NCI-H345 (cell line): ENCODE measurements around the gene NAA10.

Experiments
- DNase-seq: peaks from one replicate; lab custom pipeline; 2025; lab: John Stamatoyannopoulos, UW

Gene NAA10

DNA sequence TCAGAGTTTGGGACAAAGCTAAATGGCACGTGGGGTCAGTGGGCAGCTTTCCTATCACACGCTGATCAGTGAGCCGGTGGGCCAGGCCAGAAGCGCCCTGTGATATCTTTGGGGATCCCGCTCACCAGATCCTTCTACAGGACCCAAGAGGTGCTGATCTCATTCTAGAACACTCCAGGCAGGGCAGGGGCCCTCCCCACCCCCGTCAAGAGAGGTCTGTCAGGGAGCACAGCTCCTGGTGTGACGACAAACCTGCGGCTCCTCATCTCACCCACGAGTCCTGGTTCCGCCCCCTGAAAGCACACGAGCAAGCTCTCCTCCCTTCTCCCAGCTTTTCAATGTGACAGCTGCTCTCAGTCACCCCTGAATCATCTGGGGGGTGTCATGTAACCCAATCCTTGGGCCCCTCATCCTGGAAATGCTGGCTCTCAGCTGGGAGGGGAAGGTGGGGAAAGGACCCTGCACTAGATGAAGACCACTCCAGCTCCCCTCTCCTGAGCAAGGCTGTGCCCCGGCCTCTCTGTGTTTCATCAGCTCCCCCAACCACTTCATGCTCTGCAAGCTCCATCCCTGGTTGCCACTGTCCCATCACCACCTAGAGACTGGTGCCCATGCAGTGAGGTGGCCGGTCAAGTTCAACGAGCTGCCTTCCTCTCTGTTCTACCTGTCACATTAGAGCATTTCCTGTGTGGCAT, 32.2 kb upstream of the NAA10 start:
- no peak for DNase-seq

DNA sequence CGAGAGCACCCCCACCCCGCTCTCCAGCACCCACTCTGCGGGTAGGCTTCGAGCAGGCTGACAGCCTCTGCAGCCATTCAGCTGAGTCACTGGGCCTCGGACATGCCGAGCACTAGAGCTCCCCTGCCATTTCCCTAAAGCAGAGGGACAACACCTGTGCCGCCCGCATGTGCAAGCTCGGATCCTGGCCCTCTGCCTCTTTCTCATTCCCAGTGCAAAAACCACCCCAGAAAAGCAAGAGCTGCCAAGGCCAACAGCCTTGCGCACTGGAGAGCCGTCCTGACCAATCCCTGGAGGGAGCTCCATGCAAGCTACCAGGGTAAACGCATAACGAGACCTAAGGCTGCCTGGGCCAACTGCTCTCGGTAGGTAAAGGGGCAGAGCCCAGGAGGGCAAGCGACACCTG, 31.4 kb upstream of the NAA10 start:
- DNase-seq: no peak

DNA sequence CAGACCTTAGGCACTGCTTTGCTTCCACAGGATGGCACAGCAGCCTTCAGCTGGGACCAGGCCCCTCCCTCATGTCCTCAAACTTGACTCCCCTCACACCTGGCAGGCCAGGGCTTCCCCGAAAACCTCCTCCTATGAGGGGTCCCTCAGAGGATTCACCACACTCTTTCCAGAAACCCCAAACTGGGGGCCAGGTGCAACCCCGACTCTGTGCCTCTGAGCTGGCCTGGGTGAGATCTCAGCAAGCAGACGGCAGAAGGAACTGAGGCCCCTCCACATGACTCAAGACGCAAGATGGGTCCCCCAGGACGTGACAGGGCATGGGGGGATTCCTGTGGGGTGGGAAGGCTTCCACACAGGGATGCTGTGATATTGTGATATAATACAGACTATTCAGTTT, 30.6 kb upstream of the NAA10 start:
- DNase-seq: no peak

DNA sequence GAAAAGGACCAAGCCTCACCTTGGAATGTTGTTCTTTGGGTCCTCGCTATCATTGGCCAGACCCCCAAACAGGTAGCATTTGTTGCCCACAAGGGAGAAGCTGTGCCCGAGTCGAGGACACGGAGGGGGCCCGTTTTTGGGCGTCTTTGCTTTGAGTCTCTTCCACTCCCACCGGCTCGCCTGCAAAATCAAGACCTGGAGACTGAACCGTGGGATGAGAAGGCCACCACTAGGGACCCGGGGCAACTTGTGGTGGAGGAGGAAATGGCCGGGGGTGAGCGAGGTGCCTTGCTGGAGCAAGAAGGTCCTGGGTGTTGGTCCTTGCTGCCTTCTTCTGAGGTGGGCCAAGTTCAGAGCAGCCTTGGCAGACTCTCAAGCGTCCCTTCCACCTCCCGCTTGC, 29.3 kb upstream of the NAA10 start:
- DNase-seq: no peak

DNA sequence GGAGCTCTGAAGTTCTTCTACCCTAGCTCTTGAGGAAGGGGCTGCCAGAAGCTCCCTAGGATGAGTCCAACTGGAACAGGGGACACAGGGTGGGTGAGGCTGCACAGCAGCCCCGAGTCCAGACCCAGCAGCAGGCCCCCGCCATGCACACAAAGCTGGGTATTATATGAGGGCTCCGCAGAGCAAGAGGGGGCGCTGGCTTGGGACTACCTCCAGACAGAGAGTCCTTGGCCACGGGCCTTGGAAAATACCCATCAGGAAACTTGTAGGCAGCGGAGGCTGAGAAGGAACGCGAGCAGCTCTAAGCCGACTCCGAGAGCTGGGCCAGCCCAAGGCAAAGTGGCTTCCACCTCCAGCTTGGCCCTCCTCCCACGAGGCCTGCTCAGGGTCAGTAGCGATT, 28.7 kb upstream of the NAA10 start:
- DNase-seq: no peak

DNA sequence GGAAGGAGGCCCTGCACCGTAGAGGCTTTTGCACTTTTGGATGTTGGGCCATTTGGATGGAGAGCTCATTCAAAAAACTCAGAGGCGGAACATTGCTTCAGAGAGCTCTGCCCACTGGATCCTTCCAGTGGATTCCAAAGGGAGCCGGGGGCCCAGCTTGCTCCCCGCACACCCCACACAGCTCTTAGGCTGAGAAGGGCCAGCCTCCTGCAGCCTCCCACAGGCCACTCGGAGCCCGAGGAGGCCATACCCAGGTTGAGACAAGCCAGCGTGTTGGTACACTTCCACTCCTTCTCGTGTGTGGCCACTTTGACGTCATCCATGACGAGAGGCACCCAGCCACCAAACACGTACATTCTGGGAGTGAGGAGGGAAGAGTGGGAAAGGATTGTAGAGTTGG, 26.5 kb upstream of the NAA10 start:
- DNase-seq: no peak

DNA sequence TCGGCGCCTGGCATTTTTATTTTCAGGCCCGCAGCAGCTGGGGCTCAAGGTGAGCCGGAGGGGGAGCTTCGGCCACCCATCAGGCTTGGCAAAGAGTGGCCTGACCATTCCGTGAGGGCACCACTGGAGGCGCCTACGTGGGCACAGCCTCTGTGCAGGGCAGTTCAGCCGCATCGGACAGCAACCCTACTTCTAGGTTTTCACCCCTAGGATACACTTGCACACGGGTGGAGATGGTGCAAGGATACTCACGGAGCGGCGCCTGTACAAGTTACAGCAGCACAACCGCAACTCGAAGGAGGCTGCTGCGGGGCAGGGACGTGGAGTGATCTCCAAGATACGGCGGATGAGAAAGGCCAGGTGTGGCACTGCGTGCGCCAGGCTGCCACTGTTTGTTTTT, 25.9 kb upstream of the NAA10 start:
- DNase-seq: no peak

DNA sequence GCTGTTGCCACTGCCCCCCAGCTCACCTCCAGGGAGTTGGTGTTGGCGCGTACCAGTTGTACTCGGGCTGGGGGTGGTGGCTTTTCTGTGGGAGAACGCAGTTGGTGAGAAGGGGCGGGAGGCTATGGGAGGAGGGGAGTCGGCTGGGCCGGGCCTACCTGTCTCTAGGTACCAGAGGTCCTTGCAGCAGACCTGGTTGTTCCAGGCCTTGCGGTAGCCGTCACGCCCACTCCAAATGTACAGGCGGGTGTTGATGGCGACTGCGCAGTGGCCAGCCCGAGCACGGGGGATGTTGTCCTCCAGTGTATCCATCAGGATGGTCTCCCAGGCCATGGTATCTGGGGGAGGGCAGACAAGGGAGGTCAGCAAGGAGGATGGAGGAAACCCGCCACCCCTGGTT, 25.2 kb upstream of the NAA10 start:
- no peak for DNase-seq

DNA sequence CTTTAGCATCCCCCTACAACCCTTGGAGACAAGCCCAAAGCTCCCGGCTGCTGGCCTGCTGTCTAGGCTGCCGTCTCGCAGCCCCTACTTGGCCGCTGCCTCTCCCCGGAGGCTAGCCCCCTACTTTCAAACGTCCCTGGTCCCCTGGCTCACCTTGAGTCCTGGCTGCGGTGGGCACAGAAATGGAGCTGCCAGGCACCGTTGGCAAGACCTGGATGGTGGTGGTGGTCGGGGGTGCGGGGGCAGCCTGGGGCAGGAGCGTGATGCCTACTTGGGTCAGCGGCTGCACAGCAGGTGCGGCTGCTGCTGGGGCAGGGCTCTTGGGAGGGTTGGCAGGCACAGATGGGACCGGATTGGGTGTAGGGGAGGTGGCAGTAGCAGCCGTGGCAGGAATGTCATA, 24.8 kb upstream of the NAA10 start:
- DNase-seq: no peak

DNA sequence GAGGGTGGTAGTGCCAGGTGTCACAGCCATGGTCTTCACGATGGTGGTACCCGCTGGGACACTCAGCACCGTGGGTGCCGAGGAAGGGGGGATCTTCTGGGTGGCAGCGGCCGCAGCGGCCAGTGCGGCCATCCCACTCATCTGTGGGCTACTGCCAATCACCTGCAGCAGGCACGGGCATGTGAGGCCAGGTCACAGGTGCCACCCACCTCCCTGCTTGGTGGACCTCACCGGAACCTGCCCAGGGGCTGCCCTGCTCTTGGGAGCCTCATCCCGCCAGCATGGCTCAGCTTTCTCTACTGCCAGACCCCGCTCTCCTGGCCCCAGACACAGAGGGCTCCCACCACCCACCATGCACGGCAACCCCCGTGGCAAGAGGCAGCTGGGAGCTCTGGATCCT, 23.8 kb upstream of the NAA10 start:
- DNase-seq: no peak

DNA sequence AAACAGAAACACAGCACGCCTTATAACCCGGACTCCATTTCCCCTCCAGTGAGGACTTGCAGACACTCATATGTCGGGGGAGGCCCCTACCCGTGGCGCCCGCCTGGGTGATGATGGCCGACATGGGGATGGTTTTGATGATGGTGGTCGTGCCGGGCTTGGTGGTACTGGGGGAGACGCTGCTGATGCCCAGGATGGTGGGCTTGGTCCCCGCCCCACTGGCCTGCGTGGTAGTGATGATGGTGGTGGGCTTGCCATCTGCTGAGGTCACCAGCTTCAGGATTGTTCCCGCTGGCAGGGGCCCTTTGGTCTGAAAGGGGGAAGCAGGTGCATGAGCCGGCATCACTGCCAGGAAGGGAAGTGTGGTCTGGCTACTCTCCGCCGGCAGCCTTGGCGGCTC, 22.4 kb upstream of the NAA10 start:
- DNase-seq: no peak

DNA sequence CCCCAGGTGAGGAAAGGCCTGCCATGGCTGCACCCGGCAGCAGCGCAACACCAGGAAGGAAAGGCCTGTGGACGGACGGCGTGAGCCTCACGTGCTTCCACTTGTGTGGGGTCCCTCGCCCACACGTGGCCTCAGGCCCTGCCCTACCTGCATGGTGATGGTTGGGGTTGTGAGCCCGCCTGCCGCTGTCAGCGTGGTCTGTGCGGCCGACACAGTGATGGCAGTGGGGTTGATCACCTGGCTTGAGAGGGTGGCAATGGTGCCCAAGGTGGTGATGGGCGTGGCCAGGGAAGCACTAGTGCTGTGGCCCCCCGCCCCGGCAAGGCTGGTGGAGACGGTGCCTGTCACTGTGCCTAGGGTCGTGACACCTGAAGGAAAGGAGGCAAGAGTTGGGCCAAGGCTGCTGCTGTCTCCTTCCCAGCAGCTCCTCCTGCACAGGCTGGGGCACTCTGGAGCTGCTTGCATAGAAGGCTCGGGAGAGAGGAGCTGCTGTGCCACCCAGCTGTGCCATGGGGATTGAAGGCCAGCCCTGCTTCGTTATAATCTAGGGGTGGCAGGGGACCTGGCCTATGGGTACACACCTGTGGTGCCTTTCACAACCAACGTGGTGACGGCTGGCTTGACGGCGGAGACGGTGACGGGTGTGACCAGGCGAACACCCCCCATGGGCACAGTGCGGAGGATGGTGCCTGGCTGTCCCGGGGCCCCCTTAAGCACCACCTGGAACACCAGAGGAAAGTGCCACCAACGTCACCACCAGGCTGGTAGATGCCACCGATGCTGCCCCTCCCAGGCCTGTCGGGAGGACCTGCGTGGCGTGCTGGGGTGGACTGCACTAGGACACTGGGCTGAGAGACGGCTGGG, 21.4 kb upstream of the NAA10 start:
- no peak for DNase-seq

DNA sequence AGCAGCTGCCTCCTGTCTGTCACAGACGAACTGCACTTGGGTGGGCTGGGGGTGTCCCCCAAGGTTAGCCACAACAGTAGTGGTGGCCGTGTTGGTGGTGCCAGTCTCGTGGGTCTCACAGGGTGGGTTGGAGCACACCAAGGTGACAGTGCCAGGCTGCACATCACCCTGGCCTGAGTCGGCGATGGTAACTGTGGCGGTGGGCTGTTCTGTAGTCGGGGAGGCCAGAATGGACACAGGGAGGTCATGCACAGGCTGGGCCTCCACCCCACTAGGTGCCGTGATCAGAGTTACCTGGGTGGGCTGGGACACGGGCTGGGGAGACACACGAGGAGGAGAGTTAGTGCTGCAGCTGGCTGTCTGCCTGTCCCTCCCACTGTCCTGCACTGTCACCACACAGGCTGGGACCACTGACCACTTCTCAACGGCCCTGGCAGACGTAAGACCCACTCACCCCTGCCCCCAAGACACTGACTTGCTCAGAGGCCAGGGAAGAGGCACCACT, 20.4 kb upstream of the NAA10 start:
- DNase-seq: no peak

DNA sequence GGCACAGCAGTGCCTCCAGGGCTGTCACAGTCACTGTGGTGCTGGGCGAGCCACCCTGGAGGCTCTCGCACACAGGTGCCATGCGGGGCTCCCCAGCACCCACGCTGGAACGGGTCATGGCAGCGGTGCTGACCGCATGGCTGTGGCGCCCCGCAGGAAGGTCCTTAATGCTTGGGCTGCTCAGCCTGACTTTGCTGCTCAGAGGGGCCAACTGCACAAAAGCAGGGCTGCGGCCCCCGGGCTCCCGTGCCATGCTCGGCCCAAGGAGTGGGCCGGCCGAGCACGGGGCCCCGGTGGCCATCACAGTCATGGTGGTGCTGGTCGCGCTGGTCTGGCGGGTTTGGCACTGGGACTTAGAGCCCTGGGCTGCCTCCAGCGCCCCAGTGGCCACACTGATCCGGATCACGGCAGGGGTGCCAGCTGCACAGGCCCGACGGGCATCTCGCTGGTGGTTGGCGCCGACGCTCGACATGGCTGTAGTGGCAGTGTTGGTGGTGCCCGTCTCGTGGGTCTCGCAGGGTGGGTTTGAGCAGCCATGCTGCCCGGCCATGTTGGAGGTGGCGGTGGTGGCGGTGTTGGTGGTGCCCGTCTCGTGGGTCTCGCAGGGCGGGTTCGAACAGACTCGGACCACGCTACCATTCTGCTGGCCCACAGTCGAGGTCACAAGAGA, 19.9 kb upstream of the NAA10 start:
- no peak for DNase-seq

DNA sequence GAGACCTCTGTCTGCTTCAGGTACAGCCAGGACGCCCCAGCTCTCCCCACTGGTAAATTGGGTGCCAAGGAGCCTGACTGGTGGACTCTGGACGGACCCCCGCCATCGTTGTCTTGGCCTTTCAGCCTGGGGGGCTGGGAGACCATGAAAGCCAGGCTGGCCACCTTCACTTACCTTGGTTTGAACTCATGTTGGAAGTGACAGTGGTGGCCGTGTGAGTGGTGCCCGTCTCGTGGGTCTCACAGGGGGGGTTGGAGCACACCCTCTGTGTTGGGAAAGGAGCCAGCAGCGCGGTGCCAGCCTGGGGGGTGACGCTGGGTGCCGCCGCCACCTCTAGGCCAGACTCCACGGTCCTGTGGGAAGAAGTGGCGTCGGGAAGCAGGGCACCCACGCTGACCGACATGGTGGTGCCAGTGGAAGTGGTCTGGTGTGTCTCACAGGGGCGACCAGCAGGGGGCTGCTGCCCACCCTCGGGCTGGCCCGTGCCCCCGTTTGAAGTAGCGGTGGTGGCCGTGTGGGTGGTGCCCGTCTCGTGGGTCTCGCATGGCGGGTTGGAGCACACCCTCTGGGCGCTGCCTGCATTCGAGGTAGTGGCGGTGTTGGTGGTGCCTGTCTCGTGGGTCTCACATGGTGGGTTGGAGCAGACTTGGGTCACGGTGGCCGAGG, 19.2 kb upstream of the NAA10 start:
- DNase-seq: no peak

DNA sequence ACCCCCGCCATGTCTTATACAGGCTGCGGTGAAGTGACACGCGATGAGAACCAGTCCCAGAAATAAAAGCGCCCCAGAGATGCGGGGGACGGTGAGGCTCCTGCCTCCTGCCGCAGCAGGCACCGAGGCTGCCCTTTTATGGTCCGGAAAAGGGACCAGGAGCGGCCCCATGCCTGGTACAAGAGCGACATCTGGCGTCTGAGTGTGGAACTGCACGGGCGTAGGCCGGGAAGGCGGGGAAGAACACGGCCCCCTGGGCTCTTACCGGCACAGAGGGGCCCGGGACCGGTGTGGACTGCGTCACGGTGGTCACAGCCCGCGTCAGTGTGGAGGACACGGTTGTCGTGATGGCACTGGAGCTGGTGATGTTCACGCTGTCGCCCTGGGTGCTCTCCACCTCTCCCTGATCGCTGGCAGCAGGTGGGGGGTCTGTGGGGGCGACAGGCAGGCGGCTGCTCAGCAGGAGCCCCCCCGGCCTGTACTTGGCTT, 18.5 kb upstream of the NAA10 start:
- peak; percentile 28 for DNase-seq

DNA sequence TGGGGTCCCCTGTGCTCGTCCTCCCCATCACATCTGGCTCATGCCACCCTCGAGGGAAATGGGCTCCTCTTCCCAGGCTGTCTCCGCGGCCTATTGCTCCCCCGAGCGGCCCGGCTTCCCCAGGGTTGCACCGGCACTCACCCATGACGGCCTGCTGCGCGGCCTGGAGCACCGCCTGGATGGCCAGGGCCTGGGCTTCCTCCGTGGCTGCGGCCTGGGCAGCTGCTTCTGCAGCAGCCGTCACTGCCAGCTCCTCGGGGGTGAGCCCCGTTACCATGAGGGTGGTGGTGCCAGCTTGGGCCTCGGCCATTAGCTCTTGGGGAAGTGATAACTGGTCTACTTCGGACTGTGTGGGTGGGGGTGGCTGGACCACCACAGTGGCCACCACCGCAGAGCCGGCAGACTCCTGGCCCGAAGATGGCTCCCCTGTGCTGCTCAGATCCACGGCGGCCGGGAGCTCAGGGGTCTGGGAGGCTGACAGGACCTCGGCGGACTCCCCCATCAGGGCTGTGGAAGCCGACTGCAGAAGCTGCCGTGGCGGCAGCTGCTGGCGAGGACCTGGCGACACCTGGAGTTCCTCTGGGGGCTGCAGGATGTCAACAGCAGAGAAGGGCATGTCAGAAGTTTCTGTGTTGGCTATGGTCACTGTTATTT, 17.7 kb upstream of the NAA10 start:
- DNase-seq: no peak

DNA sequence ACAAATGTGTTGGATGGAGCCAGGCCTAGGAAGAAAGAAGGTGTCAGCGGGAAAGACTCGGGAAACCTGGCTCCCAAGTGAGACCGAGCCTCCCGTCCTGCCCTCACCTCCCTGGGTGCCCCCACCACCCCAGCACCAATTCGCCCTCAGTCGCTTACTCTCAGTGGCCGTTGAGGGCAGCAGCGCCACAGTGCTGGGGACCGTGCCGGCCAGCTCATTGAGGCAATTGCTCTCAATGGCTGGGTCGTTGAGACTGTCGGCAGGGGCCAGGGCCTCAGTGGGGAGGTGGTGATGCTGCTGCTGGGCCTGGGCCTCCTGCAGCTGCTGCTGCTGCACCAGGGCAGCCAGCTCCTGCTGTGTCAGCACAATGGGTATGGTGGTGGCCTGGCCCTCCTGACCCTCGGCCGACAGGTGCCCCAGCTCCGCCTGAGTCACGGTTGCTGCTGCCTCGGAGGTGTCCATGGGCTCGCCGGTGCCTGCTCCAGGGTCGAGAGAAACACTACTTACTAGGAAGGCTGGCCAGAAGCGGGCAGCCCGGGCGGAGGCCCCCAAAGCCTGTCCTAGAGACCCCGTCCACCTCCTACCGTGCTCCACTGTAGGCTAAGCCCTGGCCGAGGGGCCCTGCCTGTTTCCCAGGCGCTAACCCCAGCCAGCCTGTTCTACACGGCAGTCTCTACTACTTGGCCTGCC, 17.0 kb upstream of the NAA10 start:
- no peak for DNase-seq

DNA sequence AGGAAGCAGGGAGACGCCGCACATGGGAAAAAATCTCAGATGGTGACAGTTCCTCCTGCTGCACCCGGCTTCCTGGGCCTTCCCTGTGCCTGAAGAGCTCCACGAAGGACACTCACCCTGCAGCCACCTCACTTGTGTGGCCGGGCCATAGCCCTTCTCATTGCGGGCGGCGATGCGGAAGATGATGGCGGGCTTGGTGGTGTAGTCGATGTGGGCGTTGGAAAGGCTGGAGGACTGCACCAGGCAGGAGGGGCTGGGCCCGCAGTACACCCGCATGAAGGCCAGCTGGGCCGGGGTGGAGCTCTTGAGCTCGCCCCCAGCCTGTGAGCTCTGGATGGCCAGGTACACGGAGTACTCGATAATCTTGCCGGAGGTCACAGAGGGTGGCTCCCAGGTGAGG, 15.3 kb upstream of the NAA10 start:
- no peak for DNase-seq

DNA sequence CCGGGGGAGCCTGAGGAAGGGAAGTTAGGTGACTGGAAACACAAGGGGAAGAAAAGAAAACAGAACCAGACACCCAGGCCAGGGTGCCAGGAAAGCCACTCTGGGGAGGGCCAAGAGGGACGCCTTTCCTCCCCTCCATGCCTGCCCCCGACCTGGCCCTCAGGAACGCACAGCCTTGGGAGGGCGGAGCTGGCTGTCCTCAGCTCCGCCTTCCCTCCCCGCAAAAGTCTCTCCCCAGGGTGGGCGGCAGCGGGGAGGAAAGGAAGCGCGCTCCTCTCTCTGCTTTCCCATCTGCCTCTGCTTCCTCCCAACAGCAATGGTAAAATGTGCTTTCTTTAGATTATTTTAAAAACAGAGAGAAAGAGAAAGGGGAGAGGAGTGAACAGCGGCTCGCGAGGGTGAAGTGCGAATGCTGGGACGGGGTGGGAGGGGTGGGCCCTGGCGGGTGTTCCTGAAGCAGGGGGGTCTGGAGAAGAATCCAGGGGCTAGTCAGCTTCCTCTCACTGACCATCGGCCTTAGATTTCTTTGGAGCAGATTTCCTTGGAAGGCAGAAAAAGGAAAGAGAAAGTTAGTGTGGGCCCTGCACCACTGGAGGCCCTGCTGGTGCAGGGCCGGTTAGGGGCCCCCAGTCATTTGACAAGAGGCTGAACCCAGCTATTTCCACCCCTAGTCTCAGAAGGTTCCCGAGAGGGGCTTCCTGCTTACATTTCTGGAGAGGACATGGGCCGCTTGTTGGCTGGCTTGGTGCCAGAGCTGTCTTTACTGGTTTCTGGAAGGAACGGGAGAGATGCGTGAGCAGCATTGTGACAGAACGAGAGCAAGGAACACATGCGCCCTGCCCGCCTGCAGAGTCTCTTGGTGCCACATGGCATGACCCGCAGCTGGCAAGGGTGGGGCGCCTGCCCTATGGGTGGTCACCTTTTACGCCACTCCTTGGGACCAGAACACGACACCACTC, 14.3 kb upstream of the NAA10 start:
- no peak for DNase-seq
